Colonic mucosa (tissue), 4 donors: ENCODE data around the gene GALNT14. TPM values are rescaled to one million over a fixed set of nuclear protein-coding genes. Genes with fewer than 3 reads are reported as not detected.

Experiments
- DNase-seq: peaks from one replicate; pipeline ENCODE4 v3.0.0-alpha.2; 2020
- H3K27ac ChIP-seq: fragments of 200-600 bp; one replicate; pipeline ENCODE4 v1.8.0; 2021
- H3K27me3 ChIP-seq: fragments of 200-600 bp; one replicate; pipeline ENCODE4 v1.8.0; 2021
- H3K36me3 ChIP-seq: fragments of 200-600 bp; one replicate; pipeline ENCODE4 v1.8.0; 2021
- H3K4me1 ChIP-seq: fragments of 200-600 bp; one replicate; pipeline ENCODE4 v1.8.0; 2021; ENCODE audit warnings: mild to moderate bottlenecking
- H3K4me3 ChIP-seq: fragments of 200-600 bp; one replicate; pipeline ENCODE4 v1.8.0; 2021
- H3K9ac ChIP-seq, 2 donors: one replicate each; pipeline ENCODE4 v1.7.0; 2013; ENCODE audit warnings: control low read depth in 2 of 2, low read depth in 2 of 2, low read length in 2 of 2
- H3K9me3 ChIP-seq: fragments of 200-600 bp; one replicate; pipeline ENCODE4 v1.8.0; 2021
- CTCF ChIP-seq: fragments of 200-600 bp; IDR thresholded peaks from one replicate; pipeline ENCODE4 v1.8.0; 2022; ENCODE audit warnings: antibody characterized with exemption, mild to moderate bottlenecking
- intact Hi-C: fragments of 100-400 bp; cut with DNase I; formaldehyde crosslinking; loops from one replicate; pipeline ENCODE4 v1.14.1; 2022
- total RNA-seq, 2 donors: library from RNA; stranded (reverse); fragmentation: NEBNext Ultra II Directional in 1 of 2; extraction: Animal tissue kit (Norgen Biotek cat#: 25700) in 1 of 2; gene quantifications; one replicate each; pipeline ENCODE4 v1.2.1, GENCODE V29; 2021
- donor health status: healthy.
- donor health status: DM: no; HTN: no; CAD: no.
- donor health status: DM: no; HTN: no; CAD: no.

GALNT14 gene
- total RNA-seq, 2 donors from 2014 or later = 0.15 to 0.45 TPM

GRCh38 chr2:30872797-30873196 is 265.4 kb downstream of the GALNT14 start:
- H3K27ac ChIP-seq = no peak overlapping the region
- TF ChIP-seq CTCF = no peak
- DNase-seq = no peak
- H3K9me3 ChIP-seq = no peaks in the 10 kb centered on the region
- H3K27me3 ChIP-seq = no peaks in the 10 kb centered on the region
- H3K4me3 ChIP-seq = no peak overlapping the region
- no peaks in the 10 kb centered on the region for H3K4me1 ChIP-seq
- no peaks in the 10 kb centered on the region for H3K36me3 ChIP-seq
- H3K9ac ChIP-seq = no peak overlapping the region
- intact Hi-C loops = no loop called here

- no peaks in the 10 kb centered on the region for H3K27me3 ChIP-seq
- no peaks in the 10 kb centered on the region for H3K36me3 ChIP-seq
- H3K9me3 ChIP-seq = no peaks in the 10 kb centered on the region
- DNase-seq = no peak
- H3K4me1 ChIP-seq = no peaks in the 10 kb centered on the region
- H3K27ac ChIP-seq = no peak overlapping the region
- H3K9ac ChIP-seq = no peak overlapping the region
- no peak for TF ChIP-seq CTCF
- intact Hi-C loops = no loop called here
- no peak overlapping the region for H3K4me3 ChIP-seq
Observed at GRCh38 chr2:30871980-30872789, 266.1 kb downstream of the GALNT14 start.

- H3K27me3 ChIP-seq = no peaks in the 10 kb centered on the region
- intact Hi-C loops = no loop called here
- H3K4me1 ChIP-seq = no peaks in the 10 kb centered on the region
- no peak overlapping the region for H3K27ac ChIP-seq
- no peaks in the 10 kb centered on the region for H3K9me3 ChIP-seq
- no peak for TF ChIP-seq CTCF
- no peaks in the 10 kb centered on the region for H3K36me3 ChIP-seq
- H3K4me3 ChIP-seq = no peak overlapping the region
- DNase-seq = no peak
- H3K9ac ChIP-seq = no peak overlapping the region
Observed at GRCh38 chr2:30871440-30871839, 266.8 kb downstream of the GALNT14 start.

GRCh38 chr2:30869988-30870387 is 268.3 kb downstream of the GALNT14 start:
- intact Hi-C loops = no loop called here

GRCh38 chr2:30867385-30867784 is 270.9 kb downstream of the GALNT14 start:
- Histone ChIP-seq H3K27ac (no peak overlapping the region), H3K4me1 (no peaks in the 10 kb centered on the region), H3K9me3 (no peaks in the 10 kb centered on the region), H3K9ac (no peak overlapping the region), H3K4me3 (no peak overlapping the region), H3K36me3 (no peaks in the 10 kb centered on the region), H3K27me3 (no peaks in the 10 kb centered on the region)
- intact Hi-C loops = no loop called here
- no peak for DNase-seq
- TF ChIP-seq CTCF = no peak

More at GRCh38 chr2:30869988-30870387, 268.3 kb downstream of the GALNT14 start:
- Histone ChIP-seq H3K9ac (no peak overlapping the region), H3K36me3 (no peaks in the 10 kb centered on the region), H3K4me1 (no peaks in the 10 kb centered on the region), H3K9me3 (no peaks in the 10 kb centered on the region), H3K27ac (no peak overlapping the region), H3K4me3 (no peak overlapping the region), H3K27me3 (no peaks in the 10 kb centered on the region)
- TF ChIP-seq CTCF = no peak
- DNase-seq = no peak
